ENCODE measurements around the gene PHLPP1.

GRCh38 chr18:62721839-62722795, 6.8 kb downstream of the PHLPP1 start:
- TF ChIP-seq, protein P1, sequence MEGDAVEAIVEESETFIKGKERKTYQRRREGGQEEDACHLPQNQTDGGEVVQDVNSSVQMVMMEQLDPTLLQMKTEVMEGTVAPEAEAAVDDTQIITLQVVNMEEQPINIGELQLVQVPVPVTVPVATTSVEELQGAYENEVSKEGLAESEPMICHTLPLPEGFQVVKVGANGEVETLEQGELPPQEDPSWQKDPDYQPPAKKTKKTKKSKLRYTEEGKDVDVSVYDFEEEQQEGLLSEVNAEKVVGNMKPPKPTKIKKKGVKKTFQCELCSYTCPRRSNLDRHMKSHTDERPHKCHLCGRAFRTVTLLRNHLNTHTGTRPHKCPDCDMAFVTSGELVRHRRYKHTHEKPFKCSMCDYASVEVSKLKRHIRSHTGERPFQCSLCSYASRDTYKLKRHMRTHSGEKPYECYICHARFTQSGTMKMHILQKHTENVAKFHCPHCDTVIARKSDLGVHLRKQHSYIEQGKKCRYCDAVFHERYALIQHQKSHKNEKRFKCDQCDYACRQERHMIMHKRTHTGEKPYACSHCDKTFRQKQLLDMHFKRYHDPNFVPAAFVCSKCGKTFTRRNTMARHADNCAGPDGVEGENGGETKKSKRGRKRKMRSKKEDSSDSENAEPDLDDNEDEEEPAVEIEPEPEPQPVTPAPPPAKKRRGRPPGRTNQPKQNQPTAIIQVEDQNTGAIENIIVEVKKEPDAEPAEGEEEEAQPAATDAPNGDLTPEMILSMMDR (IDR thresholded peaks at IDR 0.05; ENCODE audit: insufficient read depth, low read length, poor library complexity, severe bottlenecking): no peak
- no peak for TF ChIP-seq EZH2phosphoT487 (conservative IDR thresholded peaks at IDR 0.05; ENCODE audit: low read length)
